Measurements from ENCODE around the gene ABCB11.
A peak's percentile ranks its signal among the peaks of the same experiment; 100 is the strongest.

ABCB11 gene

GRCh38 chr2:168894720-168895119, 136.4 kb downstream of the ABCB11 start:
- Histone ChIP-seq H3K4me3 (ENCODE audit: low read depth, low read length) (no peak overlapping the region), H3K4me2 (ENCODE audit: low read length) (no peak overlapping the region), H3K9ac (no peak overlapping the region), H2AFZ (no peak overlapping the region), H3K36me3 (ENCODE audit: control insufficient read depth, insufficient read depth, low read length) (no peaks in the 10 kb centered on the region), H3K4me1 (peaks cover 4% of the 10 kb centered on the region), H3K27ac (no peak overlapping the region), H3K9me3 (ENCODE audit: control insufficient read depth, low read length) (no peaks in the 10 kb centered on the region), H3K27me3 (ENCODE audit: control insufficient read depth, insufficient read depth, low read length) (no peaks in the 10 kb centered on the region), H3K79me2 (no peaks in the 10 kb centered on the region)
- no peak for TF ChIP-seq CTCF (IDR thresholded peaks at IDR 0.05)

DNA sequence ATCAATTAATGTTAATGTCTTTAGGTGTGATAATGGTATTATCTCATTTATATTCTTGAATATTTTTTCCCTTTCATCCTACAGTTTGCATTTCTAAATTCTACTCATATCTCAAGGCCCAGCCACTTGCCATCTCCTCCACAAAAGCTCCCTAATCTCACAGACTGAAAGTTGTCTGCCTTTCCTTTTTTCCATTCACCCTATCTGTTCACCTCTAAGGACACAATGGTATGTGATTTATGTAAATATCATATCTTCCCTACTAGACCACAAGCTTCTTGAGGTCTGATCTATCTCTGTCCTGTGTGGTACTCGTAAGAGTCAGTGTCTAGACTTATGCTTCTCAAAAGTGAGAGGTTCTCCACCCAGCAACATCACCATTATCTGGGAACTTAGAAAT, 137.0 kb downstream of the ABCB11 start:
- Histone ChIP-seq H3K4me3 (ENCODE audit: low read depth, low read length) (no peak overlapping the region), H3K9me3 (ENCODE audit: control insufficient read depth, low read length) (no peaks in the 10 kb centered on the region), H3K79me2 (no peaks in the 10 kb centered on the region), H3K36me3 (ENCODE audit: control insufficient read depth, insufficient read depth, low read length) (no peaks in the 10 kb centered on the region), H3K9ac (no peak overlapping the region), H3K4me2 (ENCODE audit: low read length) (no peak overlapping the region), H3K4me1 (peaks cover 4% of the 10 kb centered on the region), H2AFZ (no peak overlapping the region), H3K27me3 (ENCODE audit: control insufficient read depth, insufficient read depth, low read length) (no peaks in the 10 kb centered on the region), H3K27ac (no peak overlapping the region)
- TF ChIP-seq CTCF (IDR thresholded peaks at IDR 0.05), result no peak

DNA sequence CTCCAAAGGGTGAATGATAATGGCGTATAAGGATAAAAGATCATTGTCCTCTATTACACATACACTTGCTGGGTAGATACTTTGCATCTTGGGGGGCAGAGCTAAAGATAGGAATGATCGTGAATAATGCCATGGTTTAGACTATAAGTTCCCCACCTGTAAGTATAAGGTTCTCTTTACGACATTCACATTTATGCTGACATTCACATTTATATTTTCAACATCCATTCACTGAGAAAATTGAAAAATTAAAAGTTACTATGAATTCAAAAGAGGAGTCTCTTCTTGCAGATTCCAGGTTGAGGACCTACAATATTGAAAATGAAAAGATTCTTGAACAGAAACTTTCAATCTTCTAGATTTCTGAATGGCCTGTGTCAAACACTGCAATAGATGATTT, 138.8 kb downstream of the ABCB11 start:
- no peak overlapping the region for H3K4me2 ChIP-seq (ENCODE audit: low read length)
- no peaks in the 10 kb centered on the region for H3K9me3 ChIP-seq (ENCODE audit: control insufficient read depth, low read length)
- no peak overlapping the region for H2AFZ ChIP-seq
- no peaks in the 10 kb centered on the region for H3K36me3 ChIP-seq (ENCODE audit: control insufficient read depth, insufficient read depth, low read length)
- peaks cover 4% of the 10 kb centered on the region for H3K4me1 ChIP-seq
- H3K9ac ChIP-seq, result no peak overlapping the region
- TF ChIP-seq CTCF (IDR thresholded peaks at IDR 0.05), result no peak
- no peak overlapping the region for H3K4me3 ChIP-seq (ENCODE audit: low read depth, low read length)
- no peak overlapping the region for H3K27ac ChIP-seq
- H3K27me3 ChIP-seq (ENCODE audit: control insufficient read depth, insufficient read depth, low read length), result no peaks in the 10 kb centered on the region
- no peaks in the 10 kb centered on the region for H3K79me2 ChIP-seq

- Histone ChIP-seq H3K4me1 (peaks cover 4% of the 10 kb centered on the region), H3K27ac (no peak within 1 kb of the TSS), H3K9ac (no peak within 1 kb of the TSS), H3K79me2 (no peaks in the 10 kb centered on the region), H3K27me3 (ENCODE audit: control insufficient read depth, insufficient read depth, low read length) (no peaks in the 10 kb centered on the region), H2AFZ (peak within 1 kb of the TSS; percentile 79), H3K4me2 (ENCODE audit: low read length) (peak within 1 kb of the TSS; percentile 96), H3K4me3 (ENCODE audit: low read depth, low read length) (peak within 1 kb of the TSS; percentile 72), H3K36me3 (ENCODE audit: control insufficient read depth, insufficient read depth, low read length) (no peaks in the 10 kb centered on the region), H3K9me3 (ENCODE audit: control insufficient read depth, low read length) (no peaks in the 10 kb centered on the region)
- no peak for TF ChIP-seq CTCF (IDR thresholded peaks at IDR 0.05)
Observed at GRCh38 chr2:168890006-168890782, 140.9 kb downstream of the ABCB11 start, which contains the start of gene SPC25. SPC25 (minus strand) TSS chr2:168890430; CDS start chr2:168889519, 911 bp downstream.

- H3K4me1 ChIP-seq, result peaks cover 4% of the 10 kb centered on the region
- H3K4me3 ChIP-seq (ENCODE audit: low read depth, low read length), result peak overlapping the region; percentile 72
- no peak overlapping the region for H3K9ac ChIP-seq
- H3K27ac ChIP-seq, result no peak overlapping the region
- no peaks in the 10 kb centered on the region for H3K79me2 ChIP-seq
- peak overlapping the region; percentile 79 for H2AFZ ChIP-seq
- no peaks in the 10 kb centered on the region for H3K27me3 ChIP-seq (ENCODE audit: control insufficient read depth, insufficient read depth, low read length)
- H3K4me2 ChIP-seq (ENCODE audit: low read length), result peak overlapping the region; percentile 96
- TF ChIP-seq CTCF (IDR thresholded peaks at IDR 0.05), result no peak
- no peaks in the 10 kb centered on the region for H3K36me3 ChIP-seq (ENCODE audit: control insufficient read depth, insufficient read depth, low read length)
- no peaks in the 10 kb centered on the region for H3K9me3 ChIP-seq (ENCODE audit: control insufficient read depth, low read length)
Observed at GRCh38 chr2:168889635-168890005, 141.5 kb downstream of the ABCB11 start.

All from parathyroid adenoma (tissue), 2 donors.